IMR-90 (cell line): ENCODE results near the gene DNAH17.

Source experiments
- BHLHE40 ChIP-seq: fragments of 150-350 bp; IDR thresholded peaks from 2 replicates; pipeline ENCODE4 v1.6.1; 2016; ENCODE audit warnings: mild to moderate bottlenecking, low read depth, low read length
- CEBPB ChIP-seq: IDR thresholded peaks from 2 replicates; pipeline ENCODE4 v1.6.1; 2012; ENCODE audit warnings: low read depth, low read length, improper control_type of control experiment
- SMC3 ChIP-seq: fragments of 150-350 bp; IDR thresholded peaks from 2 replicates; pipeline ENCODE4 v1.6.1; 2016; ENCODE audit warnings: low read depth, mild to moderate bottlenecking, antibody characterized with exemption, low read length, moderate library complexity
- USF2 ChIP-seq: fragments of 150-350 bp; IDR thresholded peaks from 2 replicates; pipeline ENCODE4 v1.6.1; 2017; ENCODE audit warnings: mild to moderate bottlenecking, antibody characterized with exemption, low read length, low read depth

- TF ChIP-seq USF2: no peak
- no peak for TF ChIP-seq CEBPB
- TF ChIP-seq BHLHE40: no peak
- no peak for TF ChIP-seq SMC3
Measured at GRCh38 chr17:78589885-78590284, 12.7 kb upstream of the DNAH17 start.
